ENCODE measurements around the gene IL4I1.

IL4I1 gene

DNA sequence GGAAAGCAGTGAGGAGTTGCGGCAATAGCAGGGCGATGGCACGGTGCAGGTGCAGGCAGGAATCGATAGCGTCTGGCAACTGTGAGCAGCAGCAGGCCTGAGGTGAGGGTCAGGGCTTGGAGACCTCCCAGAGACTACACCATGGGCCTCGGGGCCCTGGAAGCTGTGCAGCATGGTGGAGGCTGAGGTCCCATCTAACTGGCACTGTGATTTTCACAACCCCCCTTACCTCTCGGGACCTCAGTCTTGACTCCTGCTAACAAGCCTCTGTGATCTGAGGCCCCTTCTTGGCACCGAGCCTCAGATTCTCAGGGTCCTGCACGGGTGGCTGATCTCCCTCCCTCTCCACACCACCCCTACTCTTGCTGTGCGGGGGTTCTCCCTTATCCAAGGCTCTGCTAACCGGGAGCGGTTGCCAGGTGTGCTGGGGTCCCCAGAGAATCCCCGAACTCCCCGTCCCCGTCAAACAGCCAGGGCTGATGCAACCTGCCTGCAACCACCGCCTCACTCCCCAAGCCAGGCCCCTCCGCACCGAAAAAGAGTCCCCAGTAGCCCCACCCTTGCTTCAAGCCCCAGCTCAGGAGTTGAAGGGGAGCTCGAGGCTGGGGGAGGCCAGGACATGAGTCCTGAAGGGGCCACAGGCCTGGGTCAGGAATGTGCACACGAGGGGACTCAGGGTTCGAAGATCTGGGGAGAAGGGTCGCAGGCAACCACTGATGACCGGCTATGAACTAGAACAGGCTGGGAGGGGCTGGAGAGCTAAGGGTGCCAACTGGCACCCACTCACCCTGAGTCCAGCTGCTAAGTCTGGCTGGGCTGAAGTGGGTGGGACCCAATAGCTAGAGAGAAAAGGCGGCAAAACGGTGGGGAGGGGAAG, 27.6 kb upstream of the IL4I1 start:
- peak in 1 of 2 experiments; percentile 18 for DNase-seq (ENCODE audit: low read depth in 2 of 2)

GRCh38 chr19:49923055-49924003, 26.6 kb upstream of the IL4I1 start:
- no peak for DNase-seq (ENCODE audit: low read depth in 2 of 2)

DNA sequence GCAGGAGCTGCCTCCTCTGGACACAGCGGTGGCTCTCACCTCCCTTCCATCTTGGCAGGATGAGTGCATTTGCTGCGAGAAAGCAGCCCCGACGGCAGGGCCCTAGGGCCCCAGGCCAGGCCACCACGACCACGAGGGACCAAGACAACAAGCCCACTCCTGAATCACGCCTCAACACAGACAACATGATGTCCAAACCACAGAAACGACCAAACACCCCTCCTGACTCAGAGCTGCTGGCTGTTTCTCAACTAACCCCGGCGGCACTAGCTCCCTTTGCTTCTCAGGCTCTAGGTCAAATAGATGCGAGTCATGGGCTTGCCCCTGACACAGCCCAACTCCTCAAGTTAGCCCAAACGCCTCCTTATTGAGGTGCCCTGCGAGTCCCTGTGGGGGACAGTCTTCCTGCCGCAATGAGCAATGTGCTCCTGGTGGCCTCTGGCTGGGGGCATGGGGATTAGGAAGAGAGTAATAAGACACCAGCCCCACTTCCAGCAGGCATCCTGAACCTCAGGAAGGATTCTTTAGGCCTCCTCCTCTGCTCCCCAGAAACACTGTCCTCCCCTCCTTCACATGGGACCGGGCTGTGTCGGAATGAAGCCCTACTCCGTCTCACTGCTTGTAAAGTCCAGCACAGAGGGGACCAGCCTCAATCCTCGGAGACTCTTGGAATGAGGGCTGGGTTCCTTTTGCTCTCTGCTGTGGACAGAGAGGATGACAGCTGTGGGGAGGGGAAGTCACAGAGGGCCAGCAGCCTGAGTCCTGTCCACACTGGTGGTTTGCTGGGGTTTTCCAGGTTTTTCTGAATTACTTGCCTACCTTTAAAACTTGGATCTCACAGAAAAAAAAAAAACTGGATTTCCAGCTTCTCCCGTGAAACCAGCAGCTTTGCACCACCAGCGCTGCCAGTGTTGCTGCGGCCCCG, 25.4 kb upstream of the IL4I1 start:
- no peak for DNase-seq (ENCODE audit: low read depth in 2 of 2)

DNA sequence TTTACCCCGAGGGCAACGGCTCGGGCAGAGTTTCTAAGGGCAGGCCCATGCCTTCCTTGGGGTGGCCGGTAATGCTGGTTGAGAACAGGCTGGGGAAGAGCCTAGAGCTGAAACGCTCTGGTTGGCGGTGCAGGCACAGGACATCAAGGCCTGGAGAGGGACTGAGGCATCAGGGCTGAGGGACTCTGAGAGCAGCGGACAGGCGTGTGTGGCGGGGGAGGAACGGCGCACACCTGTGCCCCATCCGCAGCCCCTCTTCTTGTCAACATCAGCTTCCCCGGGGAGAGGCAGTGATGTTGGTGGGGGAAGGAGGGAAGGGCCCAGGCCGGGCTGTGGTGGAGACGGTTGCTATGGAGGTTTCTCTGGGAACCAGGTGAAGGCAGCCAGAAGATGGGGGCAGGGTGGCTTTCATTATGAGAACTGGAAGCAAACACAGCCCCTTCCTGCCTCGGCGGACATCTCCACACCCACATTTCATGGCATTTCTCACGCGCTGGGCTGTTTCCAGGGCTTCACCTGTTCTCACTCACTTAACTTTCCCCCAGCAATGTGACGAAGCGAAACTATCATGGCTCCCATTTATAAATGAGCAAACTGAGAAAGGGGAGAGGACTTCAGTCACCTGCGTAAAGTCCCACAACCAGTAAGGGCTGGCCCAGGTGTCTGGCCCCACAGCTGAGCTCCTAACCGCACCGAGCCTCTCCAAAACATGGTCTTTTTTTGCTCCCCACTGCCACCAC, 24.1 kb upstream of the IL4I1 start:
- DNase-seq (ENCODE audit: low read depth in 2 of 2) = no peak

DNA sequence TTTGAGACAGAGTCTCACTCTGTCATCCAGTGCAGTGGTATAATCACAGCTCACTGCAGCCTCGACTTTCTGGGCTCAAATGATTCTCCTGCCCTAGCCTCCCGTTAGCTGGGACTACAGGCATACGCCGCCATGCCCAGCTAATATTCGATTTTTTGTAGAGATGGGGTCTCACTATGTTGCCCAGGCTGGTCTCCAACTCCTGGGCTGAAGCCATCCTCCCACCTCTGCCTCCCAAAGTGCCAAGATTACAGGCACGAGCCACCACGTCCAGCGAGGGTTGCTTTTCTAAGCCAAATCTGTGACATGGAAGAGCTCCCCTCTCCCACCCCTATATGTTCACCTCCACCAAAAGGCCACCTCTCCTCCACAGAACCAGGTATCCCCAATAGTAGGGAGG, 21.4 kb upstream of the IL4I1 start:
- no peak for DNase-seq (ENCODE audit: low read depth in 2 of 2)

DNA sequence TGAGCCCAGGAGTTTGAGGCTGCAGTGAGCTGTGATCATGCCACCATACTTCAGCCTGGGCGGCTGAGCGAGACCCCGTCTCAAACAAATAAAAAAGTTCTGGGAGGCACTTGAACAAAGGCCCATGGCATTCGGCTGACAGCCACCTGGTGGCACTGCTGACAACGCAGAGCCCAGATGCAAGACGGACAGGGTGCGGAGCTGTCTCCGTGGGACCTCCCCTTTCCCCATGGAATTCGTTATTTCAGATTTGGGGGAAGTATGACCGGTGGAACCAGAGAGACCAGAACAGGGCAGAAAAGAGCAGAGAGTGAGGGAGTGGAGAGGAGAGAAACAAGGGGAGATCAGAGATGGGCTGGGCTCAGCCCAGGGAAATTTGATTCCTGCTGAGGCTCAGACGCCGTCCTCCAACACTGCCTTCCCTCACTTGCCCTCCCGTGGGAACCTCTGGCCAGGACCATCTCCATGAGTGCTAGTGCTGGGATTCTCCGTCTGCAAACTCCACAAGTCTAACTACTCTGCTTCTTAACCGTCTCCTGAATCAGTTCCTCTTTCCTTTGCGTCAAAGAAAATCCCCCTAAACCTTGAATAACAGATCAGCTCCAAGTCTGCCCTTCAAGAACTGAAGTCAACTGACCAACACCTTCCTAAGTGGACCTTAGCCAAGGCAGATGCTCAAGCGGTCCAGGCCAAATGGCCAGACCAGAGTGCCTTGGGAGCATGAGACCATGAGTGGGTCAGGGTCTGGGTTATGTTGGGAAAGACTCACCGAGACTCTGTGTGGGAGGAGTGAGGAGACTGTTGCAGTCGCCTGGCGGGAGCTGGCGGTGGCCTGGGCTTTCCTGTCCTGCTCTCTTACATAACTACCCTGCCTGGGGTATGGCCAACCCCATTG, 20.4 kb upstream of the IL4I1 start:
- no peak for DNase-seq (ENCODE audit: low read depth in 2 of 2)

DNA sequence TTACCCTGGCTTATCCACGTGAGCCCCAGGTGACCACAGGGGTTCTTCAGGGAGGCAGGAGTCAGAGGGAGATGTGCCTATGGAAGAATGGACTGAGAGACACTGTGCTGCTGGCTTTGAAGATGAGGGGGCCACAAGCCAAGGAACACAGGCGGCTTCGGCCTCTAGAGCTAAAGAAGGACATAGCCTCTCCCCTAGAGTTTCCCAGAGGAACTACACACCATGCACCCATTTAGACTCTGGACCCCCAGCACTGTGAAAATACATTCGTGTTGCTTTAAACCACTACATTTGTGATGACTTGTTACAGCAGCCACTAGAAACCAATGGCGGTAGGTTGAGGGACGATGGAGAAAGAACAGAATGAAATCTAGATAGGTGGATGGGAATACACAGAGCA, 18.6 kb upstream of the IL4I1 start:
- no peak for DNase-seq (ENCODE audit: low read depth in 2 of 2)

DNA sequence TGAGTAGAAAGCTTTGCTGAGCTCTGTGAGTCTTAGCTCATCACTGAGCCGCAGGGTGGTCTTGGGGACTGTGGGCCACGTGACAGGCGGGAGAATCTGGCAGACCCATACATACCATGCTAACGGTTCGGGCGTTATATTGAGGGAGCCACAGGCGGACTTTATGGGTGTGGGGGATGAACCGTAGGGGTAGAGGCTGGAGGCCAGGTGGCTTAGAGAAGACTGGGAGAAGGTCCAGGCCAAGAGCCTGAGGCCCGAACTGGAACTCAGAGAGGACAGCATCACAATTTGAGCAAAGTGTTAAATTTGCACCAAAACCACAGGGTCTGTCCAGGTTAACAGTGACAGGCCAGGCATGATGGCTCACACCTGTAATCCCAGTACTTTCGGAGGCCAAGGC, 17.0 kb upstream of the IL4I1 start:
- DNase-seq (ENCODE audit: low read depth in 2 of 2) = no peak

DNA sequence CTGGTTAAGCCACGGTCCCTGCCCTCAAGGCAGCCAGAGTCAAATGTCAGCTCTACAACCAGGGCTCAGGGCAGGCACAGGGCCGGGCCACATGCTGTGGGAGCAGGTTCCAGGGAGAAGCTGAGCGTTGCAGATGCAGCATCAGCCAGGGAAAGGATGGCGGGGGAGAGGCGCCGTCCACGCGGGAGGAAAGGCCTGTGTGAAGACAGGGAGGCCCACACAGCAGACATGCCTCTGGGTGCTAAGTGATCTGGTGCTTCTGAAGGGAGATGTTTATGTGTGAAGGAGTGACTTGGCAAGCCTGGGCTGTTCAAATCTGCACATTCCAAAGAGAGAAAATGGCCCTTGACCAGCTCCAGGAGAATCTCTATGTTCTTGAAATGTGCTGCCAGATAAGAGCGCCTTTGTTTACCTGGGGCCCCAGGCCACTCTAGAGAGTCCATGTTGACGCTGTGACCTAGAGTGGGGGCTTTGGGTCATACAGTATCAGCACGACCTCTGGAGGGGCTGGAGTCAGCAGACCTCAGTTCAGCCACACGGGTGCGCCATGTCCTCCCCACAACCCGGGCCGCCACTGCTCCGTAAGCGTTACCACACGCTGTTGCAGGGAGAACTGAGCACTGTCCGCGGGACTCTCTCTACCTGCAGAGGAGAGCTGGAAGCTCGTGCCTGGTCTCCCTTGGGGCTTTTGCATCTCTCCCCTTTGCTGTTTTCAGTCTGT, 16.4 kb upstream of the IL4I1 start:
- DNase-seq (ENCODE audit: low read depth in 2 of 2) = no peak

GRCh38 chr19:49911381-49912145, 14.9 kb upstream of the IL4I1 start:
- DNase-seq (ENCODE audit: low read depth in 2 of 2) = no peak

- DNase-seq (ENCODE audit: low read depth in 2 of 2) = no peak
Observed at GRCh38 chr19:49910179-49910578, 13.5 kb upstream of the IL4I1 start.

GRCh38 chr19:49908480-49909420, 12.1 kb upstream of the IL4I1 start:
- no peak for DNase-seq (ENCODE audit: low read depth in 2 of 2)

- DNase-seq (ENCODE audit: low read depth in 2 of 2) = no peak
Observed at GRCh38 chr19:49907745-49908446, 11.2 kb upstream of the IL4I1 start.

DNA sequence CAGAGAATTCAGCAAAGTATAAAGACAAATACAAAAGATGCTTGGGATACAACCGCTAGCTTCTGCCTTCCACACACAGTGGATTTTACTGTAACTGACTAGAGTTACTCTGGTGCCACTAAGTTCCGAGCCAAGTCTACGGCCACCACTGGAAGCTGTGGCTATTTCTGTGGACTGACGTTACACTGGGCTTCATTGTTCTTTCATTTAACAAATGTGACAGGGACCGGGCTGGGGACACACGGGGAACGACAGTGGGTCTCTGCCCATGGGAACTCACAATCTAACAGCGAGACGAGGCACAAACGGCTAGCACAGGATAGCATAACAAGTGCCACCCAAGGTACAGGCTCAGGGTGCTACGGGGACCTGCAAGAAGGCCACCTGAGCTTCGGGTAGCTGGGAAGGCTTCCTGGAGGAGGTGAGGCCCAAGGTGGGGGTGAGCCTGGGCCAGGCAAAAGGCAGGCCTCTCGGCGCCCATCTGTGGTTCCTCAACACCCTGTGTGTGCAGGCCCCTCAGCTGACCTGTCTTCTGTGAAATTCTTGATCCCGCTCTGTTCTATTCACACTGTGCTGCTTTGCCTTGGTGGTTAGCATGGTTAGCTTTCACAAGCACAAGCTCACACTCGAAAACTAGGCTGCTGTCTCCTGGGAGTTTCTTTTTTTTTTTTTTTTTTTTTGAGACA, 10.3 kb upstream of the IL4I1 start:
- DNase-seq (ENCODE audit: low read depth in 2 of 2) = no peak

DNA sequence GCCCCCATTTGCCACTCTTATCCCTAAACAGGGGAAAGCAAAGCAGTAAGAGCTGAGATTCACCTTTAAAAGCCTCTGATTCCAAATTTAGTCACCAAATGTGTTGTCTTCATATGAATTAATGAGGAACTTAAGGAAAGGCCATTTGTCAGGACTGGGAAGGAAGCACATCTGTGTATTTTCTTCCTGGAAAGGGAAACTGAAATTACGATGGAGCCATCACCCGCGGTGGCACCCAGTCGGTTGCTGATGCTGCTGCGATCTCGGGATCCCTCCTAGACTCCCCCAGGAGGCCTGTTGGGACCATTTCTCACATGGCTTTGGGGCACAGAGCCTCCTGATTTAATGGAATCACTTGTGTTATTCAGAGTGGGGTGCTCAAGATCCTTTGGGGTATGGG, 7.4 kb upstream of the IL4I1 start:
- DNase-seq (ENCODE audit: low read depth in 2 of 2) = no peak
